T47D (cell line): ENCODE results near the gene SBF2.

Experiments
- DNase-seq, 2 experiments: peaks; one replicate each; pipeline versions ENCODE4 v3.0.0 to v3.0.0-alpha.2; 2011 to 2012; ENCODE audit warnings: low read depth in 1 of 2, low spot score in 1 of 2
- JUND ChIP-seq: IDR thresholded peaks from 2 replicates; pipeline ENCODE4 v1.6.1; 2012; ENCODE audit warnings: low read depth
- in situ Hi-C: cut with HindIII; loops from 2 replicates; pipeline ENCODE4 v1.10.0; 2016; ENCODE audit warnings: low sequenced_read_pairs, low pct_unique_long_range_greater_than_20kb

SBF2 gene

GRCh38 chr11:10209326-10209725, 84.7 kb downstream of the SBF2 start:
- in situ Hi-C loops: no loop called here

GRCh38 chr11:10208131-10208575, 85.9 kb downstream of the SBF2 start:
- DNase-seq: peak; percentile 13 to 49
- no peak for TF ChIP-seq JUND
- in situ Hi-C loops: no loop called here

More at GRCh38 chr11:10209326-10209725, 84.7 kb downstream of the SBF2 start:
- TF ChIP-seq JUND: no peak
- DNase-seq: no peak

- DNase-seq: no peak
- in situ Hi-C loops: no loop called here
- TF ChIP-seq JUND: no peak
These were observed 88.1 kb downstream of the SBF2 start for GRCh38 chr11:10205928-10206327.

GRCh38 chr11:10204021-10204420, 90.0 kb downstream of the SBF2 start:
- in situ Hi-C loops: no loop called here

GRCh38 chr11:10201343-10201742, 92.7 kb downstream of the SBF2 start:
- no peak for DNase-seq
- in situ Hi-C loops: no loop called here
- no peak for TF ChIP-seq JUND

More at GRCh38 chr11:10204021-10204420, 90.0 kb downstream of the SBF2 start:
- no peak for DNase-seq
- TF ChIP-seq JUND: no peak

- DNase-seq: no peak
- TF ChIP-seq JUND: no peak
- in situ Hi-C loops: no loop called here
These were observed 96.9 kb downstream of the SBF2 start for GRCh38 chr11:10197091-10197490.

GRCh38 chr11:10192036-10192435, 102.0 kb downstream of the SBF2 start:
- in situ Hi-C loops: no loop called here
- DNase-seq: no peak
- TF ChIP-seq JUND: no peak

- in situ Hi-C loops: no loop called here
- TF ChIP-seq JUND: no peak
- peak in 1 of 2 experiments; percentile 40 for DNase-seq
These were observed 112.2 kb downstream of the SBF2 start for GRCh38 chr11:10181811-10182210.

GRCh38 chr11:10164621-10165020, 129.4 kb downstream of the SBF2 start:
- in situ Hi-C loops: no loop called here
- DNase-seq: no peak
- TF ChIP-seq JUND: no peak

GRCh38 chr11:10162222-10162621, 131.8 kb downstream of the SBF2 start:
- no peak for TF ChIP-seq JUND
- no peak for DNase-seq
- in situ Hi-C loops: no loop called here

- DNase-seq: no peak
- in situ Hi-C loops: no loop called here
These were observed 133.7 kb downstream of the SBF2 start for GRCh38 chr11:10160350-10160749.

GRCh38 chr11:10158461-10158860, 135.6 kb downstream of the SBF2 start:
- no peak for DNase-seq
- in situ Hi-C loops: no loop called here
- no peak for TF ChIP-seq JUND

More at GRCh38 chr11:10160350-10160749, 133.7 kb downstream of the SBF2 start:
- no peak for TF ChIP-seq JUND

- DNase-seq: no peak
- in situ Hi-C loops: no loop called here
- TF ChIP-seq JUND: no peak
These were observed 138.1 kb downstream of the SBF2 start for GRCh38 chr11:10155793-10156490.

GRCh38 chr11:10150800-10151199, 143.2 kb downstream of the SBF2 start:
- in situ Hi-C loops: no loop called here
- TF ChIP-seq JUND: no peak

More at GRCh38 chr11:10150800-10151199, 143.2 kb downstream of the SBF2 start:
- no peak for DNase-seq
